OCI-LY3 (cell line): Measurements from ENCODE around the gene HDGF.

Source experiments
- H2AFZ ChIP-seq: fragments of 200-600, 300-600 bp; shearing (Covaris generic); 2 replicates; pipeline ENCODE4 v1.6.0; 2014; ENCODE audit warnings: antibody characterized with exemption, low read depth, low read length
- H3K27ac ChIP-seq: fragments of 200-600, 300-600 bp; sonication (generic); 2 replicates; pipeline ENCODE4 v1.5.1; 2014; ENCODE audit warnings: mild to moderate bottlenecking, low read length, moderate library complexity, mixed read lengths
- H3K27me3 ChIP-seq: fragments of 200-600, 300-600 bp; sonication (generic); 2 replicates; pipeline ENCODE4 v1.6.1; 2014; ENCODE audit warnings: low read depth, low read length, mixed read lengths
- H3K36me3 ChIP-seq: fragments of 200-600, 300-600 bp; sonication (generic); replicated peaks from 2 replicates; pipeline ENCODE3; 2014; ENCODE audit warnings: low read depth, low read length, mixed read lengths
- H3K4me1 ChIP-seq: fragments of 300-600, 200-600 bp; sonication (generic); 2 replicates; pipeline ENCODE4 v1.6.1; 2014; ENCODE audit warnings: low read length, mixed read lengths
- H3K4me2 ChIP-seq: fragments of 200-600, 300-600 bp; sonication (generic); 2 replicates; pipeline ENCODE4 v1.6.1; 2014; ENCODE audit warnings: low read length, mixed read lengths
- H3K4me3 ChIP-seq: fragments of 300-600, 200-600 bp; sonication (generic); 2 replicates; pipeline ENCODE4 v1.5.1; 2014; ENCODE audit warnings: antibody characterized with exemption, mild to moderate bottlenecking, low read length, moderate library complexity
- H3K79me2 ChIP-seq: fragments of 300-600, 200-600 bp; shearing (Covaris generic); 2 replicates; pipeline ENCODE4 v1.6.1; 2014; ENCODE audit warnings: mild to moderate bottlenecking, low read length, mixed read lengths
- H3K9ac ChIP-seq: fragments of 300-600, 200-600 bp; shearing (Covaris generic); 2 replicates; pipeline ENCODE4 v1.6.0; 2014; ENCODE audit warnings: mild to moderate bottlenecking, low read length, moderate library complexity
- H3K9me3 ChIP-seq: fragments of 200-600, 300-600 bp; shearing (Covaris generic); 2 replicates; pipeline ENCODE4 v1.6.1; 2014; ENCODE audit warnings: low read length, mixed read lengths; ENCODE audit not compliant: insufficient read depth
- H4K20me1 ChIP-seq: fragments of 200-600, 300-600 bp; sonication (generic); 2 replicates; pipeline ENCODE4 v1.6.1; 2016; ENCODE audit warnings: low read length, mixed read lengths; ENCODE audit not compliant: insufficient read depth
- CTCF ChIP-seq: fragments of 200-600, 300-600 bp; sonication (generic); IDR thresholded peaks from 2 replicates; pipeline ENCODE4 v1.5.1; 2014; ENCODE audit warnings: antibody characterized with exemption, low read length, low read depth
- EZH2phosphoT487 ChIP-seq: fragments of 200-600 bp; shearing (Covaris generic); IDR thresholded peaks from 2 replicates; pipeline ENCODE4 v1.6.1; 2018; ENCODE audit warnings: antibody characterized with exemption, mixed run types, low read depth

HDGF gene

GRCh38 chr1:156692925-156693847 is 58.3 kb downstream of the HDGF start:
- H3K9me3 ChIP-seq = no peaks in the 10 kb centered on the region
- TF ChIP-seq CTCF = no peak
- no peak for TF ChIP-seq EZH2phosphoT487
- H3K4me3 ChIP-seq = no peak overlapping the region
- no peaks in the 10 kb centered on the region for H4K20me1 ChIP-seq
- H2AFZ ChIP-seq = no peak overlapping the region
- no peak overlapping the region for H3K9ac ChIP-seq
- no peak overlapping the region for H3K4me2 ChIP-seq
- peaks cover 51% of the 10 kb centered on the region for H3K27me3 ChIP-seq
- H3K79me2 ChIP-seq = no peaks in the 10 kb centered on the region
- no peak overlapping the region for H3K27ac ChIP-seq
- H3K36me3 ChIP-seq = no peaks in the 10 kb centered on the region
- H3K4me1 ChIP-seq = peaks cover 11% of the 10 kb centered on the region

- H3K4me1 ChIP-seq = peaks cover 11% of the 10 kb centered on the region
- no peak overlapping the region for H3K9ac ChIP-seq
- no peaks in the 10 kb centered on the region for H3K36me3 ChIP-seq
- H2AFZ ChIP-seq = no peak overlapping the region
- no peak for TF ChIP-seq CTCF
- no peak for TF ChIP-seq EZH2phosphoT487
- H3K79me2 ChIP-seq = no peaks in the 10 kb centered on the region
- H3K4me3 ChIP-seq = no peak overlapping the region
- peaks cover 51% of the 10 kb centered on the region for H3K27me3 ChIP-seq
- H3K27ac ChIP-seq = no peak overlapping the region
- no peaks in the 10 kb centered on the region for H3K9me3 ChIP-seq
- H4K20me1 ChIP-seq = no peaks in the 10 kb centered on the region
- no peak overlapping the region for H3K4me2 ChIP-seq
These were observed 59.0 kb downstream of the HDGF start for GRCh38 chr1:156692441-156692924.
